GM23338 (cell line): ENCODE measurements around the gene NMS.

Source experiments
- CREB1 ChIP-seq: fragments of 250-450 bp; sonication (Bioruptor Pico); IDR thresholded peaks from 2 replicates; pipeline ENCODE4 v1.5.0; 2020; ENCODE audit warnings: low read depth, mild to moderate bottlenecking, moderate library complexity
- CTCF ChIP-seq, 2 experiments: fragments of 200-600 bp in 1 of 2; sonication (generic) in 1 of 2; conservative IDR thresholded peaks; 2 replicates each; pipeline versions ENCODE4 v1.5.1 to v1.6.1; 2016 to 2017; ENCODE audit warnings: antibody characterized with exemption in 2 of 2, low read depth in 2 of 2, mild to moderate bottlenecking in 2 of 2, moderate library complexity in 1 of 2
- ETS1 ChIP-seq: IDR thresholded peaks from 2 replicates; pipeline ENCODE4 v1.6.1; 2016; ENCODE audit warnings: antibody characterized with exemption
- EZH2 ChIP-seq: fragments of 200-600 bp; sonication (generic); IDR thresholded peaks from one replicate; pipeline ENCODE4 v1.8.0; 2017; ENCODE audit warnings: antibody characterized with exemption, mild to moderate bottlenecking, low read depth; ENCODE audit not compliant: unreplicated experiment
- EZH2phosphoT487 ChIP-seq: fragments of 200-600 bp; sonication (generic); IDR thresholded peaks from one replicate; pipeline ENCODE4 v1.8.1; 2018; ENCODE audit warnings: antibody characterized with exemption; ENCODE audit not compliant: unreplicated experiment
- JUNB ChIP-seq: IDR thresholded peaks from one replicate; pipeline ENCODE4 v1.6.1; 2016; ENCODE audit warnings: antibody characterized with exemption; ENCODE audit not compliant: unreplicated experiment
- NANOG ChIP-seq: IDR thresholded peaks from 2 replicates; pipeline ENCODE4 v1.6.1; 2016; ENCODE audit warnings: antibody characterized with exemption, borderline replicate concordance
- POLR2AphosphoS5 ChIP-seq: IDR thresholded peaks from 2 replicates; pipeline ENCODE4 v1.6.1; 2016; ENCODE audit warnings: antibody characterized with exemption, low read depth
- REST ChIP-seq: IDR thresholded peaks from one replicate; pipeline ENCODE4 v1.6.1; 2018; ENCODE audit warnings: antibody characterized with exemption; ENCODE audit not compliant: unreplicated experiment
- STAT1 ChIP-seq: IDR thresholded peaks from one replicate; pipeline ENCODE4 v1.6.1; 2016; ENCODE audit warnings: antibody characterized with exemption; ENCODE audit not compliant: unreplicated experiment
- ZNF114 ChIP-seq: fragments of 250-450 bp; sonication (Bioruptor Pico); IDR thresholded peaks from 2 replicates; pipeline ENCODE4 v1.5.0; 2020; ENCODE audit warnings: mild to moderate bottlenecking, moderate library complexity
- ZNF331 ChIP-seq: fragments of 250-450 bp; sonication (Bioruptor Pico); IDR thresholded peaks from 2 replicates; pipeline ENCODE4 v1.5.0; 2020; ENCODE audit warnings: low read depth, mild to moderate bottlenecking, moderate library complexity
- ZNF462 ChIP-seq: fragments of 250-450 bp; sonication (Bioruptor Pico); IDR thresholded peaks from 2 replicates; pipeline ENCODE4 v1.5.0; 2020; ENCODE audit warnings: mild to moderate bottlenecking, moderate library complexity

- TF ChIP-seq CTCF (conservative IDR thresholded peaks at IDR 0.05; ENCODE audit: low read depth in 2 of 2) (no peak), ZNF114 (CRISPR knock-in tag) (no peak), EZH2phosphoT487 (no peak), ETS1 (no peak), EZH2 (no peak), POLR2AphosphoS5 (no peak), JUNB (no peak), REST (no peak), CREB1 (CRISPR knock-in tag) (no peak), ZNF462 (CRISPR knock-in tag) (no peak), ZNF331 (no peak), STAT1 (no peak), NANOG (no peak)
These were observed 57.2 kb downstream of the NMS start for GRCh38 chr2:100527440-100528015.
